ACC112 (cell line): Measurements from ENCODE around the gene BNC2.

Source experiments
- H2AFZ ChIP-seq: fragments of 200-600 bp; sonication (generic); one replicate; pipeline ENCODE4 v1.6.0; 2017; ENCODE audit warnings: antibody characterized with exemption, low read length; ENCODE audit not compliant: unreplicated experiment
- H3K27ac ChIP-seq: fragments of 200-600 bp; sonication (generic); 2 replicates; pipeline ENCODE4 v1.5.1; 2014; ENCODE audit warnings: low read depth, mild to moderate bottlenecking, antibody characterized with exemption, low read length, moderate library complexity
- H3K27me3 ChIP-seq: fragments of 200-600 bp; sonication (generic); 2 replicates; pipeline ENCODE4 v1.6.1; 2014; ENCODE audit warnings: mild to moderate bottlenecking, antibody characterized with exemption, low read length, moderate library complexity, mixed read lengths; ENCODE audit not compliant: insufficient read depth
- H3K36me3 ChIP-seq: fragments of 200-600 bp; sonication (generic); 2 replicates; pipeline ENCODE4 v1.6.1; 2016; ENCODE audit warnings: mild to moderate bottlenecking, antibody characterized with exemption, low read length, moderate library complexity, mixed read lengths; ENCODE audit not compliant: insufficient read depth
- H3K4me1 ChIP-seq: fragments of 200-600 bp; sonication (generic); one replicate; pipeline ENCODE4 v1.6.1; 2016; ENCODE audit warnings: low read length, mixed read lengths; ENCODE audit not compliant: insufficient read depth, unreplicated experiment, control insufficient read depth
- H3K4me3 ChIP-seq: fragments of 200-600 bp; sonication (generic); 2 replicates; pipeline ENCODE4 v1.5.1; 2014; ENCODE audit warnings: mild to moderate bottlenecking, low read depth, low read length
- H3K79me2 ChIP-seq: fragments of 200-600 bp; sonication (generic); one replicate; pipeline ENCODE4 v1.6.0; 2016; ENCODE audit warnings: low read length; ENCODE audit not compliant: control insufficient read depth, unreplicated experiment, insufficient read depth

BNC2 gene

GRCh38 chr9:16532681-16533450 lies 337.6 kb downstream of the BNC2 start:
- peak overlapping the region; percentile 6; the same call in 1 of the 2 replicates for H3K4me3 ChIP-seq
- H3K79me2 ChIP-seq: no peaks in the 10 kb centered on the region
- no peak overlapping the region for H2AFZ ChIP-seq
- H3K27ac ChIP-seq: peak overlapping the region; percentile 78
- H3K4me1 ChIP-seq: peaks cover 33% of the 10 kb centered on the region
- H3K36me3 ChIP-seq: no peaks in the 10 kb centered on the region
- no peaks in the 10 kb centered on the region for H3K27me3 ChIP-seq

DNA sequence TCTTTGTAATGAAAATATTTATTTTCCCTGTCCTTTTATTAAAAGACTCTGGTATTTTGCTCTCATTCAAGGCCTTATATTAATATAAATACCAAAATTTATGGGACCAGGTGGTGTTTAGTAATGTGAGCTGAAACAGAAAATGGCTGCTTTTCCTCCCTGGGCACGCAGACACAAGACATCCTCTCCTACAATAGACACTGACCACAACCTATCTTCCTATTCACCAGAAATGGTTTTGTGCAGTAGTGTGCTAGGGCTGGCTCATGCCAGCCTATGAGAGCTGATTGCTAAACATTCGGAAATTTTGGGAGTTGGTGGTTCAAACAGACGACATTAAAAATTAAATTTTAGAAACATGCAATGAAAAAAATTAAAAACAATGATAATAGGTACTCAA lies 338.2 kb downstream of the BNC2 start:
- no peak overlapping the region for H2AFZ ChIP-seq

GRCh38 chr9:16530669-16531642 lies 339.5 kb downstream of the BNC2 start:
- H3K36me3 ChIP-seq: peaks cover 8% of the 10 kb centered on the region; the same call in 1 of the 2 replicates

More for the DNA sequence above, 338.2 kb downstream of the BNC2 start:
- Histone ChIP-seq H3K79me2 (no peaks in the 10 kb centered on the region), H3K27me3 (no peaks in the 10 kb centered on the region), H3K27ac (peak overlapping the region; percentile 78), H3K4me1 (peaks cover 33% of the 10 kb centered on the region), H3K4me3 (no peak overlapping the region), H3K36me3 (peaks cover 5% of the 10 kb centered on the region; the same call in 1 of the 2 replicates)

GRCh38 chr9:16527573-16527972 lies 342.9 kb downstream of the BNC2 start:
- Histone ChIP-seq H3K79me2 (peaks cover 4% of the 10 kb centered on the region), H3K4me3 (no peak overlapping the region), H2AFZ (no peak overlapping the region), H3K36me3 (peaks cover 8% of the 10 kb centered on the region; the same call in 1 of the 2 replicates), H3K4me1 (peaks cover 26% of the 10 kb centered on the region), H3K27me3 (no peaks in the 10 kb centered on the region), H3K27ac (no peak overlapping the region)

More at GRCh38 chr9:16530669-16531642, 339.5 kb downstream of the BNC2 start:
- no peaks in the 10 kb centered on the region for H3K79me2 ChIP-seq
- no peak overlapping the region for H3K27ac ChIP-seq
- peaks cover 42% of the 10 kb centered on the region for H3K4me1 ChIP-seq
- H3K27me3 ChIP-seq: no peaks in the 10 kb centered on the region
- no peak overlapping the region for H3K4me3 ChIP-seq
- H2AFZ ChIP-seq: no peak overlapping the region

DNA sequence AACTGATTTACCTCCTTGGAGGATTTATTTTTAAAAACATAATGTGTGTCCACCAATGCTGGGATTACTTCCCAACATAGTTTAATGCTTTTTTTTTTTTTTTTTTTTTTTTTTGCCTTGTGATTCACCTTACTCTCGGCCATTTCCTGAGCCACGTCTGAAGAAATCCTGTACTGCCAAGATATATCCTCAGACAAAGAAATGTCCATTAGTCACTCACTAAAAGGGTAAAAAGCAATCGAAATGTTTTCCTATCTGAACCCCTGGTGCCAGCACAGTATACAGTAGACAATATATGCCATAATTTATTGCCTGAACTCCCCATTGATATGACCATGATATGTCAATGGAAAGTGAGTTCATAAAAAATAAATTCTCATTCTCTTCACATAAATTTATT lies 344.1 kb downstream of the BNC2 start:
- H3K4me1 ChIP-seq: peaks cover 32% of the 10 kb centered on the region
- peaks cover 8% of the 10 kb centered on the region; the same call in 1 of the 2 replicates for H3K36me3 ChIP-seq
- no peak overlapping the region for H3K4me3 ChIP-seq
- peak overlapping the region; percentile 68 for H3K27ac ChIP-seq
- peaks cover 4% of the 10 kb centered on the region for H3K79me2 ChIP-seq
- H2AFZ ChIP-seq: no peak overlapping the region
- H3K27me3 ChIP-seq: no peaks in the 10 kb centered on the region

GRCh38 chr9:16524823-16525222 lies 345.6 kb downstream of the BNC2 start:
- Histone ChIP-seq H2AFZ (no peak overlapping the region), H3K4me1 (peaks cover 28% of the 10 kb centered on the region), H3K4me3 (no peak overlapping the region), H3K27me3 (no peaks in the 10 kb centered on the region), H3K27ac (no peak overlapping the region), H3K79me2 (peaks cover 4% of the 10 kb centered on the region), H3K36me3 (peaks cover 13% of the 10 kb centered on the region)

GRCh38 chr9:16524078-16524477 lies 346.4 kb downstream of the BNC2 start:
- no peak overlapping the region for H3K27ac ChIP-seq
- H3K27me3 ChIP-seq: no peaks in the 10 kb centered on the region
- peaks cover 4% of the 10 kb centered on the region for H3K79me2 ChIP-seq
- peaks cover 13% of the 10 kb centered on the region for H3K36me3 ChIP-seq
- no peak overlapping the region for H3K4me3 ChIP-seq
- no peak overlapping the region for H2AFZ ChIP-seq
- peaks cover 28% of the 10 kb centered on the region for H3K4me1 ChIP-seq

DNA sequence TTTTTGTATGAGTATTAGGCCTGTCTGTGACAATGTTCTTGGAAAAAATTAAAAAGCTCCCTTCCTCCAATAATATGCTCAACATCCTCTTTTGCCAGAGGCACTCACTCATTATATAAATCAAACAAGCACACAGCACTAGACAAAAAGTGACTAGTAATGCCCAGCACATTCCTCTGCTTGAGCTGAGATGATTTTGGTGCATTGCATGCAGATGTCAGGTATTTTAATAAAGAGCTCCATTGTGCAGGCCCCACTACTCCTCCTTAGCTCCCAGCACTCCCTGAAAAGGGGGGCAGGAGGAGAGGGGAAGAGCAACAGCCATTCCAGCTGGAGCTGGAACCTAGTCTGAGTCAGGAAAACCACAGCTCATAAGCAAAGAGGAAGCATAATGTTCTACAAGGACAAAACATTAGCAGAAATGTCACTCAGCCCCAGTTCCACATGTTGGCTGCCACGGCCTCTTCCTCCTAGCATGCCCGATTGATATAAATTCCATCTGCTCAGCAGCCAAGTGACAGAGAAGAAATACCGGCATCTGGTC lies 348.5 kb downstream of the BNC2 start:
- peaks cover 36% of the 10 kb centered on the region for H3K4me1 ChIP-seq
- peak overlapping the region; percentile 23 for H3K27ac ChIP-seq
- no peak overlapping the region for H2AFZ ChIP-seq
- no peak overlapping the region for H3K4me3 ChIP-seq
- H3K27me3 ChIP-seq: no peaks in the 10 kb centered on the region
- peaks cover 6% of the 10 kb centered on the region; the same call in 1 of the 2 replicates for H3K36me3 ChIP-seq
- peaks cover 4% of the 10 kb centered on the region for H3K79me2 ChIP-seq

GRCh38 chr9:16519001-16519400 lies 351.5 kb downstream of the BNC2 start:
- Histone ChIP-seq H3K27me3 (no peaks in the 10 kb centered on the region), H3K36me3 (peaks cover 6% of the 10 kb centered on the region; the same call in 1 of the 2 replicates), H2AFZ (no peak overlapping the region), H3K79me2 (peaks cover 11% of the 10 kb centered on the region), H3K27ac (no peak overlapping the region), H3K4me1 (peaks cover 43% of the 10 kb centered on the region), H3K4me3 (no peak overlapping the region)

DNA sequence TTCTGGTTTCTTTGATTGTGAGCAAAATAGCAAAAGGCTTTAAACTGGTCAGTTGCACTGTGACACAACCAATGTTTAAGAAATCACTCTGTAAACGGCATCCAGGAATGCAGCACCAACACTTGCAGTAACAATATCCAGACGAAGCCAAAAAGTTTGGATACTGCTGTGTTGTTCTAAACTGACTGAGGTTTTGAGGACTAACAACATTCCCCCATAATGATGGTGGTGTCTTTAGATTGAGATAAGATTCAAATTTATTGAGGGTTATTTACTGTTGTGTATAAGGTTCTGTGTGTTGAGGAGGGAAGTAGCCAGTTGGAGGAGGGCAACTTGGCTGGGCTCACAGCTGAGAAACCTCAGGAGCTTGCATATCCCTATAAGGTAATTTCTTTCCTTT lies 353.6 kb downstream of the BNC2 start:
- H3K27ac ChIP-seq: 0 out of 2 replicates have a peak overlapping the region, but pooled peaks have one; percentile 18
- H3K79me2 ChIP-seq: peaks cover 8% of the 10 kb centered on the region
- peaks cover 31% of the 10 kb centered on the region for H3K4me1 ChIP-seq
- no peak overlapping the region for H3K4me3 ChIP-seq
- peak overlapping the region; percentile 45 for H2AFZ ChIP-seq
- peaks cover 6% of the 10 kb centered on the region; the same call in 1 of the 2 replicates for H3K36me3 ChIP-seq
- no peaks in the 10 kb centered on the region for H3K27me3 ChIP-seq
